ENCODE data around the gene SUV39H2.
A peak's percentile ranks its signal among the peaks of the same experiment; 100 is the strongest.
"Not testable (repeated sequence)": the region's sequence is repeated elsewhere in the genome, so short reads cannot be mapped to it uniquely, and the experiment has no call there.

The SUV39H2 gene, protein sequence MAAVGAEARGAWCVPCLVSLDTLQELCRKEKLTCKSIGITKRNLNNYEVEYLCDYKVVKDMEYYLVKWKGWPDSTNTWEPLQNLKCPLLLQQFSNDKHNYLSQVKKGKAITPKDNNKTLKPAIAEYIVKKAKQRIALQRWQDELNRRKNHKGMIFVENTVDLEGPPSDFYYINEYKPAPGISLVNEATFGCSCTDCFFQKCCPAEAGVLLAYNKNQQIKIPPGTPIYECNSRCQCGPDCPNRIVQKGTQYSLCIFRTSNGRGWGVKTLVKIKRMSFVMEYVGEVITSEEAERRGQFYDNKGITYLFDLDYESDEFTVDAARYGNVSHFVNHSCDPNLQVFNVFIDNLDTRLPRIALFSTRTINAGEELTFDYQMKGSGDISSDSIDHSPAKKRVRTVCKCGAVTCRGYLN

DNA sequence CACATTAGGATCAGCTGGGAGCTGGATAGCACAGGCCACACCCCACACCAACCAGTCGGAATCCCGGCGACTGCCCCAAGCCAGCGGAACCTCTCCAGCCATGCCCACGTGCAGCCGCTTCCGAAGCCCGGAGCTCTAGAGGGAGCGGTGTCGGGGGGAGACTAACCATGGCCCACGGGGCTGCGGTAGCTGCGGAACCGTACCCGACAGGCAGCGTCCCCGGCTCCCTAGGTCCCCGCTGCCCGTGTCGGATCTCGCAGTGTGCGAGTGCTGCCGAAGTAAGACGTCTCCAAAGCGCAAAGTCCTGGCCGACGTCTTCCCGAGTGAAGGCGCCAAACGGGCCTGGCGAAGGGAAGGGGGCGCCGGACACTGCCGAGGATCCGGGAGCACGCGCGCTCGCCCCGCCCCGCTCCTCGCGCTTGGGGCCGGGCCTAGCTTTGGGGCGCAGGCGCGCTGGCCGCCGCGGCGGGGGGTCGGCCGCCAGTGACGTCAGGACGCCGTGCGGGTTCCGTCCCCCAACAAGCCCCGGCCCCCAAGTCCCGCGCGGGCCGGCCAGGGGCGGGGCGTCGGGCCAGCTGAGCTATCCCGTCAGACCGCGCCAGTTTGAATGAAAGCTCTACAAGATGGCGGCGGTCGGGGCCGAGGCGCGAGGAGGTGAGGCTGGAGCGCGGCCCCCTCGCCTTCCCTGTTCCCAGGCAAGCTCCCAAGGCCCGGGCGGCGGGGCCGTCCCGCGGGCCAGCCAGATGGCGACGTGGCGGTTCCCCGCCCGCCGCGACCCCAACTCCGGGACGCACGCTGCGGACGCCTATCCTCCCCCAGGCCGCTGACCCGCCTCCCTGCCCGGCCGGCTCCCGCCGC, at the start of gene SUV39H2:
Gene SUV39H2, plus strand, starts transcription at position 601 of the 858 bp plus-strand sequence. Its CDS starts 23 bp downstream, at position 624.
- no peak for FAIRE-seq

- FAIRE-seq = no peak
These were observed 45.6 kb upstream of the SUV39H2 start for GRCh38 chr10:14833106-14833505.

- FAIRE-seq = no peak
These were observed 42.5 kb upstream of the SUV39H2 start for GRCh38 chr10:14836208-14836607.

DNA sequence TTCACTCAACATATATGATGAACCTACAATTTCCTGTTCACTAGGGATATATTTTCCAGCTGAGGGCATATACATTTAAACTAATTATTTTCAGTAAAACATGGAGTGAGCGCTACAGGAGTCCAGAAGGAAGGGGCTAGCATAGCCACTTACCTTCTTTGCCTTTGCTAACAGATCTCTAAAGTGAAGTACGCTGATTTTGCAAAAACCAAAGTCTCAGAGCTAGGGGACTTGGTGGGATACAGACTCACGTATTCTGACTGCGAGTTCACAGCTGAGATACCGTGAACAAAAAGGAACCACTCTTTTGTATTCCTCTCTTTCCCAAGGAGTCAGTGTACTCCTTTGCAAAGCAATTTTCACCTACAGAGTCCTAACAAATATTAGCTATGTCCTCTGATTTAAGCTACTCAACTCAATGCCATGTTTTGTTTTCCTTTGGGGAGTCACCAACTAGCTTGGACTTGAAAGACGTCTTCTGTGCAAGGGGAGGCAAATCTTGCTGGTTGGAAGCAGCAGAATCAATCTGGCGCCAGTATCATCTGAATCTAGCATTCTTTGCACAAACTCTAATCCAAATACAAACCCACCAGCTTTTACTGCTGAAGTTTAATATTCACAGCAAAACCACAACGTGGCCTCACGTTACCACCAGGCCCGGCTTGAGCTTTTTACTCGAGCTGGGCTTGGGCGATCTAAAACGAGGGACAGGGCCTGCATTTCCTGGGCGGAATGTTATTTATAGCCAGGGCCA, 41.5 kb upstream of the SUV39H2 start:
- no peak for FAIRE-seq

- peak; percentile 84 for FAIRE-seq
These were observed 40.7 kb upstream of the SUV39H2 start, which contains the start of the genes CDNF, HSPA14 and MSANTD7 for GRCh38 chr10:14837757-14838581. TSS of gene CDNF (minus strand) at chr10:14838037. CDS start at chr10:14837946, 91 bp downstream. TSS of gene HSPA14 (plus strand) at chr10:14838306. CDS start at chr10:14838403, 97 bp downstream. TSS of gene MSANTD7 (plus strand) at chr10:14838306. CDS start at chr10:14842285, 3,979 bp downstream.

DNA sequence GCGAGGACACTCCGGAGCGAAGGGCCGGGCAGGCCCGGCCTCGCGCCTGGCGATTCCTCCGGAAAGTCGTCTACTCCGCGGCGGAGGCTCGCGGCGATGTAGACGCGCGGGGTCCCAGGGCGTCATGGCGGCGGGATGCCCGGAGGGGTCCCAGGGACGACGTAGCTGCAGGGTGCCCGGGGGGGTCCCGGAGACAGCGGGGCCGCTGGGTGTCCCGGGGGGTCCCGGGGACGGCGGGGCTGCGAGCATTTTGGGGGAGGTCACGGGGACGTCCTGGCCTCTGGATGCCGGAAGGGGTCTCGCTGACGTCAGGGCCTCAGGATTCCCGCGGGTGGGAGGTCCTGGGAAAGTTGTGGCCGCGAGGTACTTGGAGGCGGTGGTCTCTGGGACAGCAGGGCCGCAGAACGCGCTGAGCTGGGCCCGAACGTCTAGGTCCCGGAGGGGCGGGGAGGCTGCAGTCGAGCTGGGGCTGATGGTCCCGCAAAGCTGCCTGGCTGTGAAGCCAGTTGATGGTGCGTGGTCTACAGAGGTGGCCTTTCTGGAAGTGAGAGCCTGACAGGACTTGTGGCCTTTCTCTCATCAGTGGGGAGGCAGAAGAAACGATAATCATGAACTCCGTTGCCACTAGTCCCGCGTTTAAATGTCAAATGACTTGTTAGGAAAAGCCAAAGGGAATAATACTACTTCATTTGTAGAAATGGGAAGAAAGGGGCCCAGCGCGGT, 39.9 kb upstream of the SUV39H2 start:
- no peak for FAIRE-seq

DNA sequence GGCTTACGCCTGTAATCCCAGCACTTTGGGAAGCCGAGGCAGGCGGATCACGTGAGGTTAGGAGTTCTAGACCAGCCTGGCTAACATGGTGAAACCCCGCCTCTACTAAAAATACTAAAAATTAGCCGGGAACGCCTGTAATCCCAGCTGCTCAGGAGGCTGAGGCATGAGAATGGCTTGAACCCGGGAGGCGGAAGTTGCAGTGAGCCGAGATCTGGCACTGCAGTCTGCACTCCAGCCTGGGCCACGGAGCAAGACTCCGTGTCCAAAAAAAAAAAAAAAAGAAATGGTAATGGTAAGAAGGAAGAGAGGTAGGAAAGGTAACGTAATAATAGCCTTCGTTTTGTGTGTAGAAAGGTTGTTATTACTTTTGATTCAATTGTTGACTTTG, 39.4 kb upstream of the SUV39H2 start:
- no peak for FAIRE-seq

DNA sequence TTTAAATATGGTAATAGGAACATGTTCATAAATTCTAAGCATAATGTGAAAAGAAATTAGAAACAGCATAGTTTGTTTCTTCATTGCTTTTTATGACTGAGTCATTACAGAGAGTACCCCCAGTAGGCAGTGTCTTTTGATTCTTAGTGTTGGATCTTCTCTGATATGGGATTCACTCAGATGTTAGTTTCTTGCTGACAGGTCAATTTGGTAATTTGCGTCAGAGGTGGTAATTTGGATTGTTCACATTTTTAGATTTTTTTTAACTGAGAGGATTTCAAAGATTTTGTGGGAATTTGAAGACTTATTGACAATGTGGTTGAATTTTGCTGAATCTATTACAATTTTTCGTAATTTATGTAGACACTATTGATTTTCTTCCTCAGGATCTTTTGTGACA, 38.5 kb upstream of the SUV39H2 start:
- FAIRE-seq = no peak

- no peak for FAIRE-seq
These were observed 35.2 kb upstream of the SUV39H2 start for GRCh38 chr10:14843327-14843988.

DNA sequence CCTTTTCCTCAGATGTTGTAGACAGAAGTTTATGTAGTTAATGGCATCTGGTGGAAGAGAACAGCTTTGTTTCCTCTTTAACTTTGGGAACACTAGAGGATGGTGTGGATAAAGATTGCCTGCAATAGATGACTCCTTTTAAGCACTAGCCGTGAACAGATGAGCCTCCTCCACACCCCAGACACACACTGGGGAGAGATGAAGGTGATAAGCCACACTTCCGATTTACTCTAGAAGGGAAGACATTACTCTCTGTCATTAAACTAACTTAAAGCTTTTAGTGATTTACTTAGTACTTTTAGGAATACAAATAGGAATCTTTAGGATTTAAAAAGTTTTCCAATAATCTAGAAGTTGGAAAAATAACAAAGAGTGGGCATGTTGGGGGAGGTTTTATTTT, 33.7 kb upstream of the SUV39H2 start:
- FAIRE-seq = no peak

DNA sequence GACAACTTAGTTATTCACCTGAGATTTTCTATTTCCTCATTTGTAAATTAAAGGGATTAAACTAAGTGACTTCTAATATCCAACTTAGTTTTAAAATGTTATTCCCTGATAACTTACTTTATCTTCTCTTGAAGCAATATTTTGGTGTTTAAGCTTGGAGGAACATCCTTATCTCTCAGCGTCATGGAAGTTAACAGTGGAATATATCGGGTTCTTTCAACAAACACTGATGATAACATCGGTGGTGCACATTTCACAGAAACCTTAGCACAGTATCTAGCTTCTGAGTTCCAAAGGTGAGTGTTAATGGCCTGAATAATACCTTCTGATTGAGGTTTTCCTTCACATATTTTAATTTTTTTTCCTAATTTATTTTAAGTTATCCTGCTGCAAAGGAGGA, 26.4 kb upstream of the SUV39H2 start:
- no peak for FAIRE-seq

GRCh38 chr10:14855453-14855852, 23.2 kb upstream of the SUV39H2 start:
- FAIRE-seq = no peak

DNA sequence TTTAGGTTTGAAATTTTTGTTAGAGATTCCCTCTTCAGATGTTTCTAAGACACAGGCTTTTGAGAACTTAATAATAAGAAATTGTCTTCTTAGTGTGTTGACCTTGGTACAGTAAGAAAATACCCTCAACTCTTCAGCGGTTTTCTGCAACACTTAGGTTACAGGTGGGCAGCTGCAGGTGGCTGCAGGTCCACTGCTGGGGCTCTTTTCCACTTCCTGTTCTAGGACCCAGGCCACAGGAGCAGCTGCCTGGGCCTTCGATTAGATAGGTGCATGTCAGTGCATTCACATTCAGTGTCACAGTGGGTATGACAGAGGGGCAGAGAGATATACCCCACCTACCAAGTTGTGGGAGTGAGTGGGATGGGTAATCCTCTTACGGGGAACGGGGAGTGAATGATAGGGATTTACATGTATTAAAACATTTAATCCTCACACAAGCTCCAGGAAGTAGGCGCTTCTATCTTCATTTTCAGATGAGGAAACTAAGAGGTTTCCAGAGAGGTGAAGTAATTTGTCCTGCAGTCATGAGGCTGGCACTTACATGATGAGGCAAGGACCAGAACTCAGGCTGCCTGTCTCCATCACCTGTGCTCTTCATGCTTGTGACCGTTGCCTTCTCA, 20.2 kb upstream of the SUV39H2 start:
- no peak for FAIRE-seq

GRCh38 chr10:14859043-14859442, 19.6 kb upstream of the SUV39H2 start:
- FAIRE-seq = no peak

DNA sequence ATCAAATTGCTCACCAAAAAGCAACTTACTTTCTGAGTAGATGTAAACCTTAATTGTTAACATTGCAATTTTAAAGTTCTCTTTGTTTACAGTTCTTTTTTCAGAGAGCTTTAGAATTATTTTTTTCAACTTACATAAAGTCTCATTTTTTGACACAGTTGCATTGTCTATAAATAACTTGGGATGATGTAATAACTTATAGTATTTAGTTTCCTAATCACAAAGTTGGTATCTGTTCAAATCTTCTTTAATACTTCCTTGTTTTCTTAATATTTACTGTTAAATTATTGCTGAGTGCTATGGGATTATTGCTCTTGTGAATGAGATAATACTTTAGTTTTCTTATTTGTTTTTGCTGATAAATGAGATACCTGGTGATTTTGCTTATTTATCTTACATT, 18.9 kb upstream of the SUV39H2 start:
- no peak for FAIRE-seq

DNA sequence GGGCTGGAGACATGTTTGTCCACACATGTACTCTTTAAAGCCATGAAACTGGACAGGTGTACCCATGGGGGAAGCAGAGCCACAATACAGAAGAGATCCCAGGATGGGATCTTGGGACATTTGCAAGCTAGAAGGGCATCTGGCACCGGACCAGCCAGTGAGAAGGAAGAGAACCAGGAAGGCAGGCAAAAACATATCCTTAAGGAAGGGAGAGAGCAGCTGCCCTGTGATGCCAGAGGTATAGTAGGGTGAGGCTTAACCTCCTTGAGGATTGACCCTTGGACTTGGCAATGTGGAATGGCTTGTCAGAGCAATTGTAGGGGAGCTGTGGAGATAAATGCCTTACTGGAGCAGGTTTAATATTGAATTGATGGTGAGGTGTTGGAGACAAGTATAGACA, 17.9 kb upstream of the SUV39H2 start:
- no peak for FAIRE-seq

GRCh38 chr10:14864466-14864865, 14.2 kb upstream of the SUV39H2 start:
- not testable (repeated sequence) for FAIRE-seq

GRCh38 chr10:14864871-14865270, 13.8 kb upstream of the SUV39H2 start:
- FAIRE-seq = not testable (repeated sequence)

- FAIRE-seq = no peak
These were observed 5.4 kb upstream of the SUV39H2 start for GRCh38 chr10:14873090-14873760.

GRCh38 chr10:14875941-14876340, 2.7 kb upstream of the SUV39H2 start:
- FAIRE-seq = no peak
